GM18502 (cell line): ENCODE results near the gene MFSD12.

Experiments
- ATAC-seq: cut with Tn5 transposase; IDR thresholded peaks from one replicate; pipeline ENCODE4 v1.9.1; 2021; ENCODE audit warnings: mild to moderate bottlenecking; ENCODE audit not compliant: unreplicated experiment, poor library complexity

The MFSD12 gene

DNA sequence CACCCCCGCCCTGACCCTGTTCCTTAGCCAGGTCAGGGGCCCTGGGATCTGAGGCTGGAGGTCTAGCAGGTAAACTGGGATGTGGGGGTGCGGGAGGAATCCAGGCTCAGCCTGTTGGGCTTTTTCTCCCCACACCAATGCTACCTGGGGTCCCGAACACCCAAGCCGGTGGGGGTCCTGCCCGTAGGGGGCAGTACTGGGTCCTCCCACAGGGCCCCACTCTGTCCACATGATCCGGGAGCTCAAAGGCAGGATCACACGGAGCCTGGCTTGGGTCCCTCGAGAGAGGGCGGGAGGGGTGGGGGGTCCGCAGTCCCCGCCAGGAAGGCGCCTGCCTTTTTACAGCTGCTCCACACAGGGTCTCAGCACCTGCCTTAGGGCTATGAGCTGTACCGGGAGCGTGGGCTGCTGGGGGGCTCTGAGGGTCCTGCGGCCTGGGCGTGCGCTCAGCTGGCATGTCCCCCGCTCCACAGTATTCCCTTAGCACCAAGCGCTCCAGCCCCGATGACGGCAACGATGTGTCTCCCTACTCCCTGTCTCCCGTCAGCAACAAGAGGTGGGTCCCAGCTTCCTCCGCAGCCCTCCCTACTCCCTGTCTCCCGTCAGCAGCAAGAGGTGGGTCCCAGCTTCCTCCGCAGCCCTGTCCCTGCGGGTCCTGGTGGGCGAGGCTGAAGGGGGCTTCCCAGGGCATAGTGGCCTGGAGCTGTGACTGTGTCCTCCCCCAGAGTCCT lies 30.7 kb downstream of the MFSD12 start:
- ATAC-seq = no peak

DNA sequence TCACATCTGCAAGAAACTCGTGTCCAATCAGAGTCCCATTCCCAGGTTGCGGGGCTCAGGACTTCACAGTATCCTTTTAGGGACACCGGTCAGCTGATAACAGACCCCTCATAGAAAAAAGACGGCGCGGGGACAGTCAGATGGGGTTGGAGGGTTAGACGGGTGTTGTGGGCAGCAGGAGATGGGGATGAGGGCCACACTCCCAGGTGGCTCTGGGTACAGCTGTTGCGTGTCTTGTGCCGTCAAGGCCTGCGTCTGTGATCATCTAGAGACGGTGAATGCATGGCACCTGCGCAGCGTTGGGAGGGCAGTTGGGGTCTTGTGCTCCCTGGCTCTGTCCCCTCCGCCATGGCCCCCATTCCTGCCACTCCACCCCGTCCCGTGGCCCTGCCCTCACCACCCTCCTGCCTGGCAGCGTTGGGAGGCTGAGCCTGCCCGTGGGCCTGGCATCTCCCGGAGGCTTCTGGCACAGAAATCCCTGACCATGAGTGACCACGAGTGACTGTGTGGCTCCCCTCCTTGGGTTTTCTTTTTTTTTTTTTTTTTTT lies 32.4 kb downstream of the MFSD12 start:
- no peak for ATAC-seq

DNA sequence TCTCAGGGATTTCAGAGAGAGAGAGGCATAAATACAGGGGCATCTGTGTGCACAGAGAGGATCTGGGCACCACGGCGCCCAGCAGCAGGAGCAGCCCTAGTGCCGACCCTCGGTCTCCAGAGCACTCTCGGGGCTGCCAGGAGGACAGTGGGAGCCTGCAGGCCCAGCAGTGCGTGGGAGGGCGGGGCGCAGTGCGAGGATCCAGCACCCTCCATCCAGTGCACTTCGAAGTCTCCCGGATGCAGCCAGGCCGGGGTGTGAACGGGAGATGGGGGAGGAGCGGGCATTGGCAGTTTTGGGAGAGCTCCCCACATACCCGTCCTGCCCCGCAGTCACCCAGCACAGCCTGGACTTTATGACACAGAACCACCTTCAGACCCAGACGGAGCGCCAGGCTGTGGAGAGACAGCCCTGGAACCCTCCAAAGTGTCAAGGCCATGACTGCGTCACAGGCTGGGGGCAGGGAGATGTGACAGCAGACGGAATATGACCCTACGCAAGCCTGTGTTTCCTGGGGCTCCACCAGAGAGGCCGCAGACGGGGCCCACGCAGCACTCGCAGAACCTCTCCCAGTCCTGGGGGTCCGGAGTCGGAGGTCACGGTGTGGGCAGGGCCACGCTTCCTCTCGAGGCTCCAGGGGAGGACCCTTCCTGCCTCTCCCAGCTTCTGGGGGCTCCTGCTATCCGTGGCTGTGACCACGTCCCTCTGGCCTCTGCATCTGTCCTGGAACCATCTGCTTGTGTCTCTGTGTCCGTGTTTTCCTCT lies 33.1 kb downstream of the MFSD12 start:
- ATAC-seq = no peak

DNA sequence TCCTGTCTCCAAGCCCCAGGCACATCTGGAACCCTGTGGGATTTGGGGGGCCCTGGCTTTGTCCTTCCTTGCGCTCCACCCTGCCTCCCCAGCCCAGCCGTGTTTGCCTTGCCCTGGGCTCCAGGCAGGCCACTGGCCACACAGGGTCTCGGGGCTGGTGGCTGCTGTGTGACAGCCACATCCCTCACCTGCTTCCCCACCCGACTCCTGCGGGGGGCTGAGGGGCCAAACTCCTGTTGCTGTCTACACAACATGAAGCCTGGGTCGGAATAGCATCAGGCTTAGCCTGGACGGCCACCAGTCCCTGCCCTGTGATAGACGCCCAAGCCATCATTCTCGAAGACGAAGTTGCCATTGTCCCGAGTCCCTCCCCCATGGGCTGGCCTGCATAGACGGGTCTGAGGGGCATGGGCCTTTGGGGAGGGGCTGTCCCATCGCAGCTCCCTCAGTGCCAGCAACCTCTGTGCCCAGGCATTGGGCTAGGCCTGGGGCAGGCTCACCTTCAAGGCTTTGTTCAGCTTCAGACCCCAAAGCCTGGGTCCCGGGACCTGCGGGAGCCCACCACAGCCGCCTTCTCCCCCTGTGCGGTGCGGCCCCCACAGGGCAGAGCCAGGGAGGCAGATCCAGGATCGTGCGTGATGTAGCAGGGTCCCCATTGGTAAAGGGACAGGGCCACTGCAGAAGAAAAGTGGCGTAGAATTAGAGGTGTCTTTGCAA lies 33.9 kb downstream of the MFSD12 start:
- ATAC-seq = no peak

DNA sequence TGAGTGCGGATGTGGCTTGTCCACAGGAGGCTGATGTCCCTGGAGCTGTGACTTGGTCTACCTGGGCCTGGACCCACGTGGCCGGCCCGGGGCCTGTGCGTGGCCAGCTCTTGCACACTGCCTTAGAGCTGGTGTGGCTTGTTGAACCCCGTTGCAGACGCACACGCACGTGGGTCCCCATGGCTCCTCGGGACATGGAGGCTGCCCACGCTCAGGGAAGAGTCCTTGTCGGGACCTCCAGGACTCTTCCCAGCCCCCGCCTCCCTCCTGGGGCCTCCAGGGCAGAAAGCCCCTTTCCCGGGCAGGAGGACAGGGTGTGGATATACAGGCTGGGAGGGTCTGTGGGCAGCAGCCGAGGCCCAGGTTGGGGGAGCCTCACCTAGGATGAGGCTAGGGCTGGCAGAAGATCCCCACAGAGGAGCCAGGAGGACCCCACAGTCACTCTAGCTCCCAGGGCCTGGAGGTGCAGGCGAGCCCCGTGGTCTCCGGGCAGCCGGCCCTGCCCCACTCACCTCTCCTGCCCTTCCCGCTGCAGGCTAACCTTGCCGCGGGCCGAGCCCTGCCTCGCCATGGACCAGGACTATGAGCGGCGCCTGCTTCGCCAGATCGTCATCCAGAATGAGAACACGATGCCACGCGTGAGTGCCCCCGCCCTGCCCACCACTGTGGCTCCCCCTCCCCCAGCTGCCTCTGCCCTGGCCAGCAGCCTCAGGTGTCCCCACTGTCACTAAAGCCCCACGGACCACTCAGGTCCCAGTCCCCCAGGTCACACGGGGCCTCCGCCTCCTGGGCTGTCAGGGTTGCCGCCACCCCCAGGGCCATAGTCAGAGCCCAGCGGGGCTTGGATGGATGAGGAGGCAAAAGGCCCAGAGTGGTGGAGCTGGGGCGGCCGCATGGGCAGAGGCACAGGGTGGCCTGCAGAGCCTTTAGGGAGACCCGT lies 34.7 kb downstream of the MFSD12 start:
- ATAC-seq = no peak

DNA sequence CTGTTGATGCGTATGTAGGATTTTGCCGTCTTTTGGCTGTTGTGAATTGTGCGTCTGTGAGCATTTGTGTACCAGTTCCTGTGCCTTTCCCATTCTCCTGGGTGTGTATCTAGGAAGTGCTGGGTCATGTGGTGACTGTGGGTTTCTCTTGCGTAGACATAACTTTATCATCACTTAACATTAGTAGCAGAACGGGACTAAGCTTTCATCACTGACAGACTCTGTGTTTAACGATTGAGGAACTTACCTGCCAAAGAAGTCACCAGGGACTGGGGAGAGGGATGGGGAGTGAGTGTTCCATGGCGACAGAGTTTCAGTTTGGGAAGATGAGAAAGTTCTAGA lies 36.3 kb downstream of the MFSD12 start:
- ATAC-seq = no peak

DNA sequence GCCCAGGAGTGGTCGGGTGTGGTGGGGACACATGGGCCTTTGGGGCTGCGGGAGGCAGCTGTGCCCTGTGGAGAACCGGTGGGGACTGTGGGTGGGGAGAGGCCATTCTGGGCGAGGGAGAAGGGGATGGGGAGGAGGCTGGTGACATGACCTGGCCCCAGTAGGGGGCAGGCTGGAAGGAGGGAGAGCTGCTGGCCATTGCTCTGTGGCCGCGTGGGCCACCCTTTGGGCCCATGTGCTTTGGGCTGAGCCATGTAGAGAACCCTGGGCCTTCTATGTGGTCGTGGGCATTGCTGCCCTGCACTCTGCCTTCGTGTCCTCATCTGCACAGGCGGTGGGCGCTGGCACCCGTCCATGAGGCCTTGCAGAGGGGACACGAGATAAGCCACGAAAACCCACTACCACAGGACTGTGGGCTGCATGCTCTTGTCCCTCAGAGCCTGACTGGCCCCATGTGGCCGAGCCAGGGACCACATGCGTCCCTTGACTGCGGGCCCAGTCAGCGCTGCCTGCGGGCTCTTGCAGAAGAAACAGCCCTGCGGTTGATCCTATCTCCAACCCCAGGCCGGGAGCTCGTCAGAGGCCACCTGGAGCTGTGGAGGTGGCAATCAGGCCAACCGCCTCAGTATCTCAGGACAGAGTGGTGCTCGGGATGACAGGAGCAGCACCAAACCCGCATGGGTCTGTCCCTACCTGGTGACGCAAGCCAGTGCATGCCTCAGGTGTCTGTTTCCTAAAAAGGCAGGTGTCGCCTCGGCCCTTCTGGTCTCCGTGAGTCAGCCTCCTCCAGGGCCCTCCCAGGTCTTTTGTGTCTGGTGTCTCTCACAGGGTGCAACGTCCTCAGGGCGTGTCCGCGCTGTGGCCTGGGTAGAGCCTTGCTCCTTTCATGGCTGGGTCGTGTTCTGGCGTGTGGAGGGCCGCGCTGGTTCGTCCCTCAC lies 37.0 kb downstream of the MFSD12 start:
- ATAC-seq = no peak

DNA sequence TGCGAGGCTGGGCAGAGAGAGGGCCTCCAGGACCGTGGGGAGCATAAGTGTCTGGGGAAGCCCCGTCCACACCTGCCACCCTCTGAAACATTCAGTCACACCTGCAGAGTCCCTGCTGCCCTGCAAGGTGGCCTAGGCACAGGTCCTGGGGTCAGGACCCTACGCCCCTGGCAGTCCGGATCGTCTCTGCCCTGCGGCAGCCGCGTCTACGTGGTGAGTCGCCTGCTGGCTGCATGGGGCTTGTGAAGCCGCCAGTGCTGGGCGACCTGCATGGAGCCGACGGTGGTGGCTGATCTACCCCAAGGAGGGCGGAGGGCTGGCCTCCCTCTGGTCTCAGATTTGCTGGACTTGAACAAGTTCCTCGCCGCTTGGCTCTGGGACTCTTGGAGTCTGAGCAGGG lies 38.3 kb downstream of the MFSD12 start:
- ATAC-seq = no peak

DNA sequence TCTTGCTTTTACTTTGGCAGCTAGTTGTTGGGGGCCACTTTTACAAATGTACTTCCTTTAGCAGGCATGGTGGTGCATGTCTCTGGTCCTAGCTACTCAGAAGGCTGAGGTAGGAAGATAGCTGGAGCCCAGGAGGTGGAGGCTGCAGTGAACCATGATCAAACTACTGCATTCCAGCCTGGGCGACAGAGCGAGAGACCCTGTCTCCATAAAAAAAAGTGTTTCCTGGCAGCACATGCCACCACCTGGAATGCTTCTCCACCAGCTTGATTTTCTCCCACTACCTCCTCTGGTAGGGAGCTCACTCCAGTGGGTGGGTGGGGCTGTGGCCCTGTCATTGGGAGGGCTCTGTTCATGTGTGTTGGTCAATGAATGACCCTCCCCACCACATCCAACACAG lies 38.7 kb downstream of the MFSD12 start:
- ATAC-seq = no peak

DNA sequence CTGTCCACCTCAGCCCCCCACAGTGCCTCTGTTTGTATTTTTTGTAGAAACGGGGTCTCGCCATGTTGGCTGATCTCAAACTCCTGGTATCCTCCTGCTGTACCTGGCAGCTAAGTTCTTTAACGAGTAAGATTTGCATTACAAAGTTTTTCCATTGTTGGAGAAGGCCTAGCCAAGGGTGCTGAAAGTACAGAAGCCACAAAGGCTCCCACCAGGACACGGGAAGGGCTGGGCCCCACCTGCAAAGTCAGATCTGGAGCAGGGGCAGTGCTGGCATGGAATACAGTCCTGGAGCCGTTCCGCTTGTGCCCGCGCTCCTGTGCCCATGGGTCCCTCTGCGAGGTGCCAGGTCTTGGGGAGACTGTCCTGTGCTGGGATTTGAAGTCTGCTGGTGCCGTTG lies 39.1 kb downstream of the MFSD12 start:
- ATAC-seq = no peak

DNA sequence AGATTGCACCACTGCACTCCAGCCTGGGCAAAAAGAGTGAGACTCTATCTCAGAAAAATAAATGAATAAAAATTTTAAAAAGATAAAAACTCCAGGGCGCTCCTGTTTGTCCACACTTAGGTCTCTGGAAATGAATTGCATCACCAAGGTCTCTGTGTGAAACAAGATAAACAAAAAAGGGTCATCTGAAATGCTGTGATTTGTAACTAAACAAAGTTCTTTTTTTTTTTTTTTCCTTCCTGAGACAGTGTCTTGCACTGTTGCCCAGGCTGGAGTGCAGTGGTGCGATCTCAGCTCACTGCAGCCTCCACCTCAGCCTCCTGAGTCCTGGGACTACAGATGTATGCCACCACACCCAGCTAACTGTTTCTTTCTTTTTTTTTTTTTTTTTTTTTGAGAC lies 39.7 kb downstream of the MFSD12 start:
- no peak for ATAC-seq

DNA sequence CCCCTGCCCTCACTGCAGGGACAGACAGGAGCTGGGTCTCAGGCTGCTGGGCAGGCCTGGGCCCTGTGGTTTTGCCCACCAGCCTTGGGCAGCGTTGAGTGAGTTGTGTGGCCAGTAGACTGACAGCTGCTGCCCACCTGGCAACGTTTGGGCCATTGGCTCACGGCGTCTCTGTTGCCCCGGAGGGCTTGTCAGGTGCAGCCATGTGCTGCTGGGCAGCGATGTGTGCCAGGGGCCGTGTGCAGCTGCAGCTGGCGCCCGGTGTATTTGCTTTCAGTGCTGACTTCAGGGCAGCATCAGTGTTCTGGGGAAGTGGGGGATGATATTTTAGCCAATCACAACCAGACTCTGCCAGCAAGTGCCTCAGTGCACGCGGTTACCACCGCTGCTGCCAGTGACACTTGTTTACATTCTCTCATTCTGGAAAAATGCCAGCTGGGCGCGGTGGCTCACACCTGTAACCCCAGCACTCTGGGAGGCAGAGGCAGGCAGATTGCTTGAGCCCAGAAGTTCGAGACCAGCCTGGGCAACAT lies 40.6 kb downstream of the MFSD12 start:
- ATAC-seq = no peak

DNA sequence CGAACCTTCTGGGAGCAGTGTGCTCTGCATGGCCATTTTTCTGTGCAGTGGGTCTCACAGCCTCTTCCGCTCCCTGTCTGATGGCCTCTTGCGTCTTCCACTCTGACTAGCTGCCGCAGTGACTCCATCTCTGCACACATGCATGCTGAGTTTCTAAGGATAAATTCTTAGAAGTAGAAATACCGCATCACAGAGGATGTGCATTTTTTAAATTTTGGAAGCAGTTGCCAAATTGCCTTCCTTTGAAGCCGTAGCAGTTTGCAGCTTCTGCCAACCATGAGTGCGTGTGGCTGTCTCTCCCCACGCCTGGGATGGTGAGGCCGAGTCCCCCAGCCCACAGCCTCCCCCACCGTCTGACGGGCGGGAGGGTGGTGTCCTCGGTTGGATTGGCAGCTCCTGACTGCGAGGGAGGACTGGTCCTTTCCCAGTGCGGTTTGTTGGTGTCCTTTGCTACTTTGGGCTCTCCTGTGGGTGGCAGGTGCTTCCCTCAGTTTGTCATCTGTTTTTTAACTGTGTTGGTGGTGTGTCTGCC lies 41.4 kb downstream of the MFSD12 start:
- ATAC-seq = no peak

DNA sequence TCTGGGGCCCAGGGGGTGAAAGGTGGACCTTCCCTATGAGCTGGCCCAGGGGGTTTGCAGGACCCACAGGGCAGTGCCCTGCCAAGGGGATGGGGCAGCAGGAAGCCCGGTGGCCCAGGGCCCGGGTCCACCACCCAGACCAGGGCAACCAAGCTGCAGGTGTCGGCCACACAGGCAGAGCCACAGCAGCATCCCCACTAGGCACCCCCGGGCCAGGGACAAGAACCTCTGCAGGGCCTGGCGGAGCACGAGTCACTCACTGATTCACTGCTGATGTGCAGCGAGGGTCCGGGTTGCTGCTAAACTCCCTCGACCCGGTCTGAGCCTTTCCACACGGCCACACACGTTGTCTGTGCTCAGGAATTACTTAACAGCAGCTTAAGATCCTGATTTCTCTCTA lies 42.5 kb downstream of the MFSD12 start:
- no peak for ATAC-seq

DNA sequence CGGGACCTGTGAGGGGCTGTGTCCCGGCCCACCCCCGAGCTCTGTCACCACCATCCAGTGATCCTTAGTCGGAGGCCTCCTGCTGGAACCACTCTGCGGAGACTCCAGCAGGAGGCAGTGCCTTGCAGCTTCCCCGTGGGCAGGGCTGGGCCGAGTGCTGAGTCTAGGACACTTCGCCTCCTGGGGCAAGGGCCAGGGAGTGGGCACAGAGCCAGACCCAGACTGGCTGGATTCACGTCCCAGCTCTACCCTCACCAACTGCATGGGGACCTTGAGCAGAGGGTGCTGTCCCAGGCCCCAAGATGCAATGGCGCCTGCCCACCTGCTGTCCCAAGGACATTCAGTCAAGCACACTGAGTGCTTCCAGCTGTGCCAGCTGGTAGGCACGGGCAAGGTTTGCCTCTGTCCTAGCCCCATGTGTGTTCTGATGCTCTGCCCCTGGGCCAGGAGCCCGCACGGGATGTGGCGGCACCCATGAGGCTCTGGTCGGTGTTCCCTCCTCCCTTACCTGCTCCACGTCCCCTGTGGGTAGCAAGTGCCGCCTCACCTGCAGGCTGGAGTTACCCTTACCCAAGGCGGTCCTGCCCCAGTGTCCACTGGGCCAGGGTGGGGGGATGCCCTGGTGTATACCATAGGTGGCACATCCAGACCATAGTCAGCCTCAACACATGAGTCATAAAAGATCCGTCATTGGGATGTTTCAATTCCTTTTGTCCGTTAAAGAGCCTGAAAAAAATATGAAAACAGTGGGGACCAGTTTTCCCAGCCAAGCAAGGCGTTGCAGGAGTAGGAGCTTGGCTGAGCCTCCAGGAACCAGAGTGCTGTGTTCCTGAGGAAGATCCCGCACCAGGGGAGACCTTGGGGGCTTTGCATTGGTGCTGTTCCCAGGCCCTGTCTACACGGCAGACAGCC lies 43.9 kb downstream of the MFSD12 start:
- ATAC-seq = no peak

DNA sequence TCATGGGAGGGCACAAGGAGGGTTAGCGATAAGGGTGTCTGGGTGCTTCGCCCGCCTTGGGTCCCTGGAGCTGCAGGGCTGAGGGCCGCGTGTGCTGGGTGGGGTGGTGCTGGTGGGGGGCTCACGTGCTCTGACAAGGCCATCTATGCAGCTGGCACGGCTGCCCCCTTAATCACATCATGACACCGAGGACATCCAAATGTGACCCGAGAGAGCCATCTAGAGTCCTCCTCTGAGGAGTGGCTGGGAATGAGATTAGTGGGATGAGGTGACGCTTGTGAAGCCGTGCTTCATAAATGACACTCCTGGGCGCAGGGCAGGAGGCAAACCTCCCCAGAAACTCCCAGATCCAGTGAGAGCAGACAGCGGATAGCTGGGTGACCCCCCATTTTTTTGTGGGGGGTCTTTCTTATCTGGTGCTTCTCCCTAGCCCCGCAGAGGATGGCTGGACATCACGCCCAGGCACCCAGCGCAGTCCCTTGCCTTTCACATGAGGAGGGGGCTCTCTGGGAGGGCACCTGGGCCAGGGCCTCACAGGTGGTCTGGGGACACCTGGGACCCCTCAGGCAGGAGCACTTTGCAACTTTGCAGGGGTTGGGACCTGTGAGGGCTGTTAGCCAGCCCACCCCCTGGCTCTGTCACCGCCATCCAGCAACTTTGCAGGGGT lies 44.7 kb downstream of the MFSD12 start:
- ATAC-seq = no peak
